Measurements from ENCODE around the gene NUCB1.
"Not testable (repeated sequence)": the region's sequence is repeated elsewhere in the genome, so short reads cannot be mapped to it uniquely, and the experiment has no call there.

NUCB1 gene

GRCh38 chr19:48899781-48900476 is at the start of gene NUCB1:
NUCB1 (plus strand) TSS chr19:48900312; CDS start chr19:48900797, 485 bp downstream.
- peak; percentile 97 to 99 for DNase-seq (ENCODE audit: low read depth in 2 of 2)

GRCh38 chr19:48852292-48852691 is 47.8 kb upstream of the NUCB1 start:
- DNase-seq (ENCODE audit: low read depth in 2 of 2): no peak

GRCh38 chr19:48853483-48853882 is 46.6 kb upstream of the NUCB1 start:
- no peak for DNase-seq (ENCODE audit: low read depth in 2 of 2)

GRCh38 chr19:48854103-48854502 is 46.0 kb upstream of the NUCB1 start:
- DNase-seq (ENCODE audit: low read depth in 2 of 2): no peak

GRCh38 chr19:48856921-48857320 is 43.2 kb upstream of the NUCB1 start:
- DNase-seq (ENCODE audit: low read depth in 2 of 2): no peak

GRCh38 chr19:48858984-48859710 is 41.0 kb upstream of the NUCB1 start:
- DNase-seq (ENCODE audit: low read depth in 2 of 2): peak; percentile 64 to 74

GRCh38 chr19:48859711-48860572 is 40.2 kb upstream of the NUCB1 start:
- no peak for DNase-seq (ENCODE audit: low read depth in 2 of 2)

GRCh38 chr19:48861313-48861712 is 38.8 kb upstream of the NUCB1 start:
- DNase-seq (ENCODE audit: low read depth in 2 of 2): no peak

- DNase-seq (ENCODE audit: low read depth in 2 of 2): no peak
Observed at GRCh38 chr19:48862827-48863226, 37.3 kb upstream of the NUCB1 start.

- no peak for DNase-seq (ENCODE audit: low read depth in 2 of 2)
Observed at GRCh38 chr19:48866692-48867091, 33.4 kb upstream of the NUCB1 start.

- no peak for DNase-seq (ENCODE audit: low read depth in 2 of 2)
Observed at GRCh38 chr19:48867123-48867745, 32.9 kb upstream of the NUCB1 start.

GRCh38 chr19:48867746-48868113 is 32.4 kb upstream of the NUCB1 start:
- DNase-seq (ENCODE audit: low read depth in 2 of 2): no peak

GRCh38 chr19:48868114-48868886 is 31.8 kb upstream of the NUCB1 start, which contains the start of gene PLEKHA4:
PLEKHA4 (minus strand) TSS chr19:48868617; CDS start chr19:48867620, 997 bp downstream.
- DNase-seq (ENCODE audit: low read depth in 2 of 2): no peak

GRCh38 chr19:48870048-48870447 is 30.1 kb upstream of the NUCB1 start:
- DNase-seq (ENCODE audit: low read depth in 2 of 2): no peak

GRCh38 chr19:48871471-48872181 is 28.5 kb upstream of the NUCB1 start:
- not testable (repeated sequence) for DNase-seq (ENCODE audit: low read depth in 2 of 2)

- peak; percentile 94 to 98 for DNase-seq (ENCODE audit: low read depth in 2 of 2)
Observed at GRCh38 chr19:48872182-48872883, 27.8 kb upstream of the NUCB1 start, which contains the start of gene PPP1R15A. PPP1R15A (plus strand) TSS chr19:48872421; CDS start chr19:48873234, 813 bp downstream.

GRCh38 chr19:48872884-48873475 is 27.1 kb upstream of the NUCB1 start:
- DNase-seq (ENCODE audit: low read depth in 2 of 2): peak; percentile 68 to 74

GRCh38 chr19:48873476-48874302 is 26.4 kb upstream of the NUCB1 start:
- no peak for DNase-seq (ENCODE audit: low read depth in 2 of 2)
